Midbrain (tissue), 1 donor: ENCODE data around the gene PCSK5.

ENCODE experiments used
- DNase-seq: peaks from one replicate; lab custom pipeline; 2025; lab: John Stamatoyannopoulos, UW

The PCSK5 gene

GRCh38 chr9:76138360-76138759 is 247.9 kb downstream of the PCSK5 start:
- DNase-seq, result no peak

- no peak for DNase-seq
Observed at GRCh38 chr9:76143834-76144233, 253.4 kb downstream of the PCSK5 start.

- no peak for DNase-seq
Observed at GRCh38 chr9:76150013-76150412, 259.5 kb downstream of the PCSK5 start.

- DNase-seq, result no peak
Observed at GRCh38 chr9:76151267-76151666, 260.8 kb downstream of the PCSK5 start.

GRCh38 chr9:76153339-76153738 is 262.9 kb downstream of the PCSK5 start:
- no peak for DNase-seq

GRCh38 chr9:76153902-76154629 is 263.6 kb downstream of the PCSK5 start:
- DNase-seq, result no peak

- no peak for DNase-seq
Observed at GRCh38 chr9:76155361-76155760, 264.9 kb downstream of the PCSK5 start.

GRCh38 chr9:76158713-76159112 is 268.2 kb downstream of the PCSK5 start:
- DNase-seq, result no peak

- DNase-seq, result no peak
Observed at GRCh38 chr9:76159293-76159926, 268.9 kb downstream of the PCSK5 start.

- DNase-seq, result no peak
Observed at GRCh38 chr9:76161106-76161505, 270.6 kb downstream of the PCSK5 start.

- DNase-seq, result no peak
Observed at GRCh38 chr9:76161541-76161940, 271.1 kb downstream of the PCSK5 start.

GRCh38 chr9:76162086-76162730 is 271.7 kb downstream of the PCSK5 start:
- DNase-seq, result no peak

- no peak for DNase-seq
Observed at GRCh38 chr9:76162751-76163500, 272.5 kb downstream of the PCSK5 start.

- DNase-seq, result peak; percentile 6
Observed at GRCh38 chr9:76166526-76166925, 276.1 kb downstream of the PCSK5 start.

- DNase-seq, result no peak
Observed at GRCh38 chr9:76176171-76176570, 285.7 kb downstream of the PCSK5 start.

- no peak for DNase-seq
Observed at GRCh38 chr9:76177931-76178330, 287.5 kb downstream of the PCSK5 start.

- no peak for DNase-seq
Observed at GRCh38 chr9:76180541-76180940, 290.1 kb downstream of the PCSK5 start.

- DNase-seq, result no peak
Observed at GRCh38 chr9:76181020-76181641, 290.7 kb downstream of the PCSK5 start.

- DNase-seq, result no peak
Observed at GRCh38 chr9:76181781-76182180, 291.3 kb downstream of the PCSK5 start.

- DNase-seq, result no peak
Observed at GRCh38 chr9:76185432-76185831, 295.0 kb downstream of the PCSK5 start.

- DNase-seq, result no peak
Observed at GRCh38 chr9:76188286-76188685, 297.8 kb downstream of the PCSK5 start.

GRCh38 chr9:76188905-76189304 is 298.4 kb downstream of the PCSK5 start:
- DNase-seq, result no peak
